ENCODE results near the gene HPSE2. TPM values are rescaled to one million over a fixed set of nuclear protein-coding genes. Genes with fewer than 3 reads are reported as not detected.

HPSE2 gene
- total RNA-seq, 1 experiment from 2014 or later: 0.05 TPM

GRCh38 chr10:99013885-99014284 is 221.8 kb downstream of the HPSE2 start:
- no peaks in the 10 kb centered on the region for H4K20me1 ChIP-seq (ENCODE audit: insufficient read depth)
- ChIA-PET RAD21 (ENCODE audit: low non-redundant PET in 1 of 2, low total read pairs in 2 of 2, uncharacterized antibody in 2 of 2, unreplicated experiment in 2 of 2) (no interaction called here), POLR2A (no interaction called here), CTCF (no interaction called here)
- no peak for DNase-seq (ENCODE audit: low read depth, low spot score)
- H3K4me3 ChIP-seq (replicated peaks in 1 of 2; ENCODE audit: low read depth in 1 of 2, low read length in 2 of 2): no peak overlapping the region
- no peaks in the 10 kb centered on the region for H3K9me3 ChIP-seq (ENCODE audit: control insufficient read depth in 1 of 2, insufficient read depth in 1 of 2, low read depth in 1 of 2, low read length in 2 of 2)
- no peaks in the 10 kb centered on the region; the same call in 1 of the 2 replicates for H3K27me3 ChIP-seq (ENCODE audit: insufficient read depth, low read length)
- H3K4me1 ChIP-seq (ENCODE audit: control insufficient read depth in 1 of 2, insufficient read depth in 2 of 2, low read length in 2 of 2): no peaks in the 10 kb centered on the region
- H3K79me2 ChIP-seq (ENCODE audit: insufficient read depth, low read length): no peaks in the 10 kb centered on the region
- no TSS peak for BruUV-seq (replicated peaks)
- no peak for ATAC-seq
- H3K4me2 ChIP-seq (ENCODE audit: low read length): no peak overlapping the region
- intact Hi-C loops (cut with micrococcal nuclease): no loop called here
- TF ChIP-seq YY1 (IDR thresholded peaks at IDR 0.05; ENCODE audit: extremely low read depth, insufficient replicate concordance, low read depth, low read length): no peak
- TF ChIP-seq EGR1 (IDR thresholded peaks at IDR 0.05; ENCODE audit: low read depth): no peak
- TF ChIP-seq ELF1 (IDR thresholded peaks at IDR 0.05; ENCODE audit: borderline replicate concordance, low read depth): no peak
- TF ChIP-seq SIN3A (IDR thresholded peaks at IDR 0.05; ENCODE audit: low read depth): no peak
- no peak for TF ChIP-seq ATF3 (IDR thresholded peaks at IDR 0.05)
- no peak for TF ChIP-seq CEBPB (IDR thresholded peaks at IDR 0.05; ENCODE audit: low read depth)
- TF ChIP-seq CBX3 (IDR thresholded peaks at IDR 0.05; ENCODE audit: low read depth): no peak
- no peak for TF ChIP-seq ZFX (IDR thresholded peaks at IDR 0.05)
- no peak for TF ChIP-seq SRF (IDR thresholded peaks at IDR 0.05; ENCODE audit: low read depth)
- no peak for TF ChIP-seq MAX (IDR thresholded peaks at IDR 0.05)
- no peak for TF ChIP-seq EZH2phosphoT487 (IDR thresholded peaks at IDR 0.05; ENCODE audit: borderline replicate concordance)
- TF ChIP-seq SP1 (IDR thresholded peaks at IDR 0.05; ENCODE audit: low read depth): no peak
- TF ChIP-seq JUND (IDR thresholded peaks at IDR 0.05): no peak
- TF ChIP-seq POLR2A (IDR thresholded peaks at IDR 0.05; ENCODE audit: borderline replicate concordance, extremely low read depth, insufficient read depth, insufficient read length): no peak
- TF ChIP-seq CTCF (IDR thresholded peaks at IDR 0.05 in 2 of 3, conservative IDR thresholded peaks at IDR 0.05 in 1 of 3; ENCODE audit: borderline replicate concordance in 1 of 3, insufficient read depth in 1 of 3, low read depth in 2 of 3, low read length in 2 of 3): no peak
- TF ChIP-seq RAD21 (IDR thresholded peaks at IDR 0.05; ENCODE audit: low read depth): no peak
- H2AFZ ChIP-seq (ENCODE audit: low read depth, low read length, poor library complexity, severe bottlenecking): no peak overlapping the region
- no peaks in the 10 kb centered on the region for H3K36me3 ChIP-seq (ENCODE audit: control insufficient read depth in 1 of 2, insufficient read depth in 2 of 2, low read length in 2 of 2)
- no peak overlapping the region for H3K27ac ChIP-seq (ENCODE audit: low read depth, low read length)
- no peak overlapping the region for H3K9ac ChIP-seq (ENCODE audit: low read length)
- H3K9me2 ChIP-seq (ENCODE audit: insufficient read depth): no peaks in the 10 kb centered on the region

Data from HCT116 (cell line).